Neural progenitor cell (in vitro differentiated cells): Measurements from ENCODE around the gene RGS3.

Experiments
- EZH2 ChIP-seq: fragments of 200-600 bp; sonication (generic); IDR thresholded peaks from 2 replicates; pipeline ENCODE4 v1.6.1; 2017; ENCODE audit warnings: antibody characterized with exemption, mild to moderate bottlenecking, moderate library complexity
- EZH2phosphoT487 ChIP-seq: fragments of 200-600 bp; sonication (generic); IDR thresholded peaks from 2 replicates; pipeline ENCODE4 v1.6.1; 2017; ENCODE audit warnings: antibody characterized with exemption
- TF ChIP-seq, protein P1 (sequence below): fragments of 200-600 bp; sonication (generic); IDR thresholded peaks from 2 replicates; pipeline ENCODE4 v1.5.1; 2017; ENCODE audit warnings: antibody characterized with exemption, mild to moderate bottlenecking

DNA sequence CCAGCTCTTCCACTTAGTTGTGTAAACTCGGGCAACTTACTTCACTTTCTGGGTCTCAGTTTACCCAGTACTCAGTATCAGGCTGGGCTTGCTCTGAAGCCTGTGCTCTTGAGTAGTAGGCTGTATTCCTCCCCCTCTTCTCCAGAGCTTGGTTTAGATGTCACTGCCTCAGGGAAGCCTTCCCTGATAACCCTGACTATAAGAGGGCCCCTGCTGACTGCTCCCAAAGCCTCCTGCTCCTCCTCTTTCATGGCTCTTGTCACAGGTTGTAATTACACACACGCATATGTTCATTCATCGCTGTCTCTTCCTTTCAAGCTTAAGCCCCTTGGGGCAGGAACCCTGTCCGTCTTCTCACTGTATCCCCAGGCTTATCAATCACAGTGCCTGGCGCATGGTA, 140.2 kb downstream of the RGS3 start:
- TF ChIP-seq, protein P1, sequence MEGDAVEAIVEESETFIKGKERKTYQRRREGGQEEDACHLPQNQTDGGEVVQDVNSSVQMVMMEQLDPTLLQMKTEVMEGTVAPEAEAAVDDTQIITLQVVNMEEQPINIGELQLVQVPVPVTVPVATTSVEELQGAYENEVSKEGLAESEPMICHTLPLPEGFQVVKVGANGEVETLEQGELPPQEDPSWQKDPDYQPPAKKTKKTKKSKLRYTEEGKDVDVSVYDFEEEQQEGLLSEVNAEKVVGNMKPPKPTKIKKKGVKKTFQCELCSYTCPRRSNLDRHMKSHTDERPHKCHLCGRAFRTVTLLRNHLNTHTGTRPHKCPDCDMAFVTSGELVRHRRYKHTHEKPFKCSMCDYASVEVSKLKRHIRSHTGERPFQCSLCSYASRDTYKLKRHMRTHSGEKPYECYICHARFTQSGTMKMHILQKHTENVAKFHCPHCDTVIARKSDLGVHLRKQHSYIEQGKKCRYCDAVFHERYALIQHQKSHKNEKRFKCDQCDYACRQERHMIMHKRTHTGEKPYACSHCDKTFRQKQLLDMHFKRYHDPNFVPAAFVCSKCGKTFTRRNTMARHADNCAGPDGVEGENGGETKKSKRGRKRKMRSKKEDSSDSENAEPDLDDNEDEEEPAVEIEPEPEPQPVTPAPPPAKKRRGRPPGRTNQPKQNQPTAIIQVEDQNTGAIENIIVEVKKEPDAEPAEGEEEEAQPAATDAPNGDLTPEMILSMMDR, result no peak
- TF ChIP-seq EZH2 (no peak), EZH2phosphoT487 (no peak)
